Inferior parietal cortex (tissue), 1 donor: ENCODE results near the gene GCHFR.

Experiments
- DNase-seq: peaks from one replicate; pipeline ENCODE4 v3.0.0-alpha.2; 2016; ENCODE audit errors: extremely low spot score

The GCHFR gene

GRCh38 chr15:40763801-40764628 is at the start of gene GCHFR:
TSS of gene GCHFR (plus strand) at chr15:40764068. CDS start at chr15:40764181, 113 bp downstream.
- peak; percentile 55 for DNase-seq

- no peak for DNase-seq
Measured at GRCh38 chr15:40714144-40714543, 49.7 kb upstream of the GCHFR start.

GRCh38 chr15:40716165-40716564 is 47.7 kb upstream of the GCHFR start:
- no peak for DNase-seq

- no peak for DNase-seq
Measured at GRCh38 chr15:40721701-40722100, 42.2 kb upstream of the GCHFR start.

DNA sequence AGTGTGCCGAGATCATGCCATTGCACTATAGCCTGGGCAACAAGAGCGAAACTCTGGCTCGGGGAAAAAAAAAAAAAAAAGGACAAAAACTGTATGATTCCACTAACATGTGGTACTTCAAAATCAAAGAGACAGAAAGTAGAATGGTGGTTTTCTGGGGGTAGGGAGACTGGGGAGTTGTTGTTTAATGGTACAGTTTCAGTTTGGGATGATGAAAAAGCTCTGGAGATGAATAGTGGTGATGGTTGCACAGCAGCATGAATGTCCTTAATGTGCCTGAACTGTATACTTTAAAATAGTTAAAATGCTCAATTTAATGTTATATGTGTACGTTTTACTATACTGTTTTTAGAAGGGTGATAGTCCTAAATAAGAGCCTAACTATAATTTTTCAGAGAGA is 41.5 kb upstream of the GCHFR start:
- DNase-seq = no peak

DNA sequence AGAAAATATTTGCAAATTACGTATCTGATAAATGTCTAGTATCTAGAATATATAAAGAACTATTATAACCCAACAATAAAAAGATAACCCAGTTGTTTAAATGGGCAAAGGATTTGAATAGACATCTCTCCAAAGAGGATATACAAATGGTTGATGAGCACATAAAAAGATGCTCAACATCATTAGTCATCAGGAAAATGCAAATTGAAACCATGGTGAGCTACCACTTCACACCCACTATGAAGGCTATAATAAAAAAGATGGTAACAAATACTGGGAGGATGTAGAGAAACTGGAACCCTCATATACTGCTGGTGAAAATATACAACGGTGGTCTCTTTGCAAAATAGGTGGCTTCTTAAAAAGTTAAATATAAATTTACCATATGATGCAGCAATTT is 40.9 kb upstream of the GCHFR start:
- DNase-seq = no peak

- no peak for DNase-seq
Measured at GRCh38 chr15:40723919-40724318, 39.9 kb upstream of the GCHFR start.

DNA sequence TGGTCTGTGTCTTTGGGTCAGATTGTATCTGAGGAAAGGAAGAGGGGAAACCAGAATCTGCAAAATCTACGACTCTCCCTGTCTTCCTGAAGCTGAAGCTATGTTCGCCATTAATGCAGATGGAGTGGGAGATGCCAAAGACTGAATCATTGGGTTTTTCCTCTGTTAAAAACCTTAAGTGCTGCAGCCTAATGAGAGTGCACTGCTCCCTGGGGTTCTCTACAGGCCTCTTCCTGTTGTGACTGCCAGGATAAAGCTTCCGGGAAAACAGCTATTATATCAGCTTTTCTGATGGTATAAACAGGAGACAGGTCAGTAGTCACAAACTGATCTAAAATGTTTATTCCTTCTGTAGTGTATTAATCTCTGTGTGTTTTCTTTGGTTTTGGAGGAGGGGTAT is 32.8 kb upstream of the GCHFR start:
- no peak for DNase-seq

DNA sequence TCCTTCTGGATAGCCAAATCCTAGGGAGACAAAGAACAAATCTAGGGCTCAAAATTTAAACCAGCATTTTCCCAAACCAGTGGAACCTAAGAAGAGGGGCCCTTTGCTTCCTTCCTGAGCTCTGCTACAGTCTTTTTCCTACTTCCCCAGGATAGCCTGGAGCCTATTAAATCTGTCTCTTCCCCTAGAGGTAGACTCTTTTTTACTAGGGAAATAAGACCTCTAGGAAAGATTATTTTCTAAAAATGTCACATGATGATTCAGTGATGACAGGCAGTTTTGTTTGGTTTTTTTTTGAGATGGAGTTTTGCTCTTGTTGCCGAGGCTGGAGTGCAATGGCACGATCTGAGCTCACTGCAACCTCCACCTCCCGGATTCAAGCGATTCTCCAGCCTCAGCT is 27.3 kb upstream of the GCHFR start:
- DNase-seq = no peak

GRCh38 chr15:40737048-40737447 is 26.8 kb upstream of the GCHFR start:
- DNase-seq = no peak

DNA sequence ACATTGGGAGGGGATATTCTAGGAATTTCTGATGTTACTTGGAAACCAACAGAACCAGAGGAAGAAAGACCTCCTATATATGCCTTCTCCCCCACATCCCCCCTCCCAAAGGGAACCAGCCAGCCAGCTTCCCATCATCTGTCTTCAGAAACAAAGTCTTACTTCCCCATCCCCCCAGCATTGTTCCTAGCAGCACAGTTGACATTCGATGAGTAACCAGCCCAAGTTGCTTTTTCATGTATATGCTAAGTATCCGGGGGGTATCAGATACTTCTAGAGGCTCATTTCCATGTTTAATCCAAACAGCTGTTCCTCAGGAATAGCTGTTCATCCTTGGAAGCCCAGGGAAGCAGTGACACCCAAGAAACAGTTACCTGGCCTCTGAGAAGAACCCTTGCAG is 24.8 kb upstream of the GCHFR start:
- no peak for DNase-seq

GRCh38 chr15:40739854-40740253 is 24.0 kb upstream of the GCHFR start:
- DNase-seq = no peak

DNA sequence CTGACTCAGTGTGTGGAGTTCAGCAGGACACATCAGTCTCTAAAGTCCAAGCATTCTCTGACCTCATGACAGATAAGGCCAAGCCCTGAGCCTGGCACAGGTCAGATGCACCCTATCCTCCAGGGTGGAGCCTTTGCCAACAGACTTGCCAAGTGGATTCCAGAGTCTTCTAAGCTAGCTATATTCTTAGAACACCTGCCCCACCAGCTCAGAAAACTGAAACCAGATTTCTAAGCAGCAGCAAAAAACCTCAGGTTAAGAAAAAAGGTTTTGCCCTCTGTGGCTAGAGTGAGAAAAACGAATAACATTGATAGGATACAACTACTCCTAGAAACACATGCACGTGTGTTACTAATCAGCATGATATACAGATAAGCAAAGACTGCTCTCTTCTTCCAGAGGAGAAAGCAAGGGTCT is 20.4 kb upstream of the GCHFR start:
- DNase-seq = no peak

DNA sequence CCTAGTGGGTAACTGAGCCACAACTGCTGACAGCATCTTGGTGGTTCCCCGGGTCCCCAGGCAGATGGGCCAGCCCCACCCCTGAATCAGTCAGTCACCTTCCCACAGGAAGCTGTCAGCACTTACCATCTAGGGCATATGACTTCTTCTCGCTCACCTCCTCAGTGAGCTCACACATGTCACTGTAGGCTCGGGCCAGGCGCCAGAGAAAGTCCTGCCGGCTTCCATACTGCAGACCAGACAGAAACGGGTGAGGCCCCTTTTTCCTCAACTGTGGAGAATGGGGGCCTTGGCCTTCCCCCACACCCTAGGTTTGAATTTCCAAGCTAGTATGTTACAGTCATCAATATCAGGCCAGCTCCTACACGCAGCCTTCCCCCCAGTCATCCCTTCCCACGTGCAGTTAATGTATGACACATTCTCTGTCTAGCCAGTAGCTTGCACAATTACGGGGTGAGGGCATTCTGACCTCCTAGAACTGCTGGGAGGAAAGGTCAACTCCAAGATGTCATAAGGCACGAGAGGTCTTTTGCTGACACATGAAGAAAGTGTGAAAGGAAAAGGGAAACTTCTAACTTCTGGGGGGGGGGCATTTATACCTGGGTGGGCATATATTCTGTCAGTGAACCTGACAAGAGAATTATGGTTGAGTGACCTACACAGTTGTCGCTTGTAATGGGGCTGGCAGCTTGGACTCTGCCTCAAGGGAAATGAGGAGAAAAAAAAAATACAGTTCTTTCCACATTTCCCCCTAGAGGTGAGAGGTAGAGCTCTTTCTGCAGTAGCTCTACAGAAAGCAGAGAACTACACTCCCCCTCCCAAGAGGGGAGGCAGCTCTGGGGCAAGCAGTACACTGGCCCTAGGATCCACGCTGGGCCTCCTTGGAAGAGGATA is 19.7 kb upstream of the GCHFR start:
- no peak for DNase-seq

GRCh38 chr15:40744815-40745152 is 19.1 kb upstream of the GCHFR start:
- DNase-seq = no peak

DNA sequence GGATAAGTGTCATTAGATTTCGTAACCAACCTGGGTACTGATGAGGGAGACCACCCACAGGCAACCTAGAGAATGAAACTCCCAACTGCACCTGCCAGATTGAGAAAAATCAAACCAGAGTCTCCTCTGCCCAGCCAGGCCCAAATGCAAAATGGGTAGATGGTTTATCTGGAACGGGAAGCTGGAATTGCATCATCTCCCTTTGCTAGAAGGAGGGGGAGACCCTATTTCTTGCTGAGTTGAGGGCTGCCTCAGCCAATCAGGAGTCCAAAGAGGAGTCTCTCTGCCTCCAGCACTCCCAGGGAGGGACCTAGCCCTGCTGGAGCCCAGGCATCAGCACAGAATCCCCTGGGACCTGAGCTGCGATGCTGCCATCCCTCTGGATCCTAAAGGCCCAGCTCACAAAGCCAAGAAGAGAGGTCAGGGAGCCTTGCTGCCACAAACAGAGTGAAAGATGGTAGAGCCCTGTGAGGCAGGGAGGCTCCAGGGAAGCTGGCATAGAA is 16.9 kb upstream of the GCHFR start:
- DNase-seq = no peak

- no peak for DNase-seq
Measured at GRCh38 chr15:40747685-40748631, 15.9 kb upstream of the GCHFR start.

DNA sequence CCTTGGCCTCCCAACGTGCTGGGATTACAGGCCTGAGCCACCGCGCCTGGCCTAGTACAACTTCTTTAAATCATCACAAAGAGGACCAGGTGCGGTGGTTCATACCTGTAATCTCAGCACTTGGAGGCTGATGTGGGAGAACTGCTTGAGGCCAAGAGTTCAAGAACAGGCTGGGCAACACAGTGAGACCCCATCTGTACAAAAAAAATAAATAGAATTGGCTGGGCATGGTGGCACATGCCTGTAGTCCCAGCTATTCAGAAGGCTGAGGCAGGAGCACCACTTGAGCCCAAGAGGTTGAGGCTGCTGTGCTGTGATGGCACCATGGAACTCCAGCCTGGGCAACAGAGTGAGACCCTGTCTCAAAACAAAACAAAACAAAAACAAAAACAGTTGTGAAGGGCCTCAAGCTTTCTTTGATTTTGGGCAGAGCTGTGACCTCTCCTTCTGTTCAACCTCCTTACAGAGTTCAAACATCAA is 14.7 kb upstream of the GCHFR start:
- DNase-seq = no peak

- no peak for DNase-seq
Measured at GRCh38 chr15:40750885-40751284, 13.0 kb upstream of the GCHFR start.

GRCh38 chr15:40751745-40752144 is 12.1 kb upstream of the GCHFR start:
- no peak for DNase-seq

DNA sequence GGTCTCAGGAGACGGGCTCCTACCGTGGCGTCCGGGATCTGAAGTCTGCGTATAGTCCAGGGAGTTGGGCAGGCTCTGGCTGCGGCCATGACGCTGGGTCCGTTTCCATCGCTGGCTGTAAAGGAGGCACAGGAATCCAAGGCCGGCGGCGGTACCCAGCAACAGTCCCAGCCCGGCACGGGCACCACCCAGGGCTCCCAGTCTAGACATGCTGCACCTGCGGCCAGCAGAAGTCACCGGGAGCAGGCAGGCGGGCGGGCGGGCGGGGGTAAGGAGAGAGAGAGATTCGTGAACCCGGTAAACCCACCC is 9.3 kb upstream of the GCHFR start:
- no peak for DNase-seq
